K562 (cell line): ENCODE results near the gene MRPL38. TPM values are rescaled to one million over a fixed set of nuclear protein-coding genes. Genes with fewer than 3 reads are reported as not detected.

Experiments used
- CTCFL ChIP-seq: IDR thresholded peaks from 2 replicates; pipeline ENCODE4 v1.6.1; 2011; ENCODE audit warnings: borderline replicate concordance, low read depth, mild to moderate bottlenecking, moderate library complexity, low read length; ENCODE audit not compliant: insufficient read depth, poor library complexity, severe bottlenecking
- FOXO4 ChIP-seq: fragments of 450-650 bp; formaldehyde crosslinking; IDR thresholded peaks from 2 replicates; pipeline ENCODE4 v1.4.0; 2020; ENCODE audit warnings: mild to moderate bottlenecking, moderate library complexity
- GABPB2 ChIP-seq: fragments of 250-450 bp; sonication (Bioruptor Pico); conservative IDR thresholded peaks from 2 replicates; pipeline ENCODE4 v1.5.1; 2021; ENCODE audit warnings: mild to moderate bottlenecking
- HMG20B ChIP-seq: fragments of 250-450 bp; sonication (Bioruptor Pico); IDR thresholded peaks from 2 replicates; pipeline ENCODE4 v1.5.0; 2021; ENCODE audit warnings: mild to moderate bottlenecking
- MAFK ChIP-seq: IDR thresholded peaks from 2 replicates; pipeline ENCODE4 v1.6.1; 2011; ENCODE audit warnings: low read length, improper control_type of control experiment
- MTA2 ChIP-seq: fragments of 450-650 bp; IDR thresholded peaks from 2 replicates; pipeline ENCODE4 v1.6.1; 2016; ENCODE audit warnings: low read depth
- SAFB ChIP-seq: fragments of 200-400 bp; formaldehyde crosslinking; IDR thresholded peaks from 2 replicates; pipeline ENCODE4 v1.6.1; 2017; ENCODE audit warnings: low read depth, low read length, borderline replicate concordance
- STAT5A ChIP-seq: IDR thresholded peaks from 2 replicates; pipeline ENCODE4 v1.6.1; 2012; ENCODE audit warnings: low read length, inconsistent platforms, borderline replicate concordance
- YY1 ChIP-seq, 3 experiments: IDR thresholded peaks; 2 replicates each; pipeline ENCODE4 v1.6.1; 2011; ENCODE audit warnings: low read length in 2 of 3, mild to moderate bottlenecking in 2 of 3, moderate library complexity in 2 of 3, borderline replicate concordance in 1 of 3, control low read depth in 1 of 3, low read depth in 1 of 3; ENCODE audit not compliant: insufficient read depth in 3 of 3, insufficient replicate concordance in 2 of 3, control insufficient read depth in 1 of 3, insufficient read length in 1 of 3; ENCODE audit errors: extremely low read depth in 1 of 3
- ZBED1 ChIP-seq: IDR thresholded peaks from 2 replicates; pipeline ENCODE4 v1.6.1; 2014
- ZNF280A ChIP-seq: fragments of 450-650 bp; IDR thresholded peaks from 2 replicates; pipeline ENCODE4 v1.6.1; 2018; ENCODE audit warnings: mild to moderate bottlenecking, low read depth; ENCODE audit not compliant: partially characterized antibody
- ZNF41 ChIP-seq: fragments of 250-450 bp; sonication (Bioruptor Pico); conservative IDR thresholded peaks from 2 replicates; pipeline ENCODE4 v1.4.0; 2020; ENCODE audit warnings: mild to moderate bottlenecking
- ZNF444 ChIP-seq: fragments of 250-450 bp; sonication (Bioruptor Pico); IDR thresholded peaks from 2 replicates; pipeline ENCODE4 v1.4.0; 2020; ENCODE audit warnings: mild to moderate bottlenecking, moderate library complexity
- ZNF740 ChIP-seq, 3 experiments: fragments of 200-800 bp in 1 of 3; sonication (Bioruptor generic) in 1 of 3; sonication (generic) in 1 of 3; formaldehyde crosslinking in 1 of 3; IDR thresholded peaks; 2 replicates each; pipeline versions ENCODE4 v1.6.1 to v1.8.0; 2016 to 2022; ENCODE audit warnings: mild to moderate bottlenecking in 2 of 3, missing compliant biosample characterization in 2 of 3, missing genetic modification characterization in 2 of 3, missing genetic modification reagents in 1 of 3
- polyA plus RNA-seq, 8 experiments: library from polyadenylated mRNA; depleted of rRNA in 4 of 8; stranded (reverse) in 5 of 8; unstranded in 3 of 8; fragments of >200 nt; fragmentation: Nextera tagmentation in 2 of 8; fragmentation: Illumina TruSeq in 1 of 8; extraction: Ambion mirVana in 2 of 8; extraction: Trizol in 1 of 8; gene quantifications; 2 replicates each; pipeline versions ENCODE4 v1.2.1 to v1.2.3, GENCODE V29; 2011 to 2014; ENCODE audit warnings: inconsistent platforms in 1 of 8, missing spikeins in 1 of 8
- total RNA-seq, 7 experiments: library from RNA; depleted of rRNA in 6 of 7; stranded (reverse); fragments of >200 nt in 6 of 7; fragmentation: Illumina TruSeq in 2 of 7; extraction: Trizol in 2 of 7; gene quantifications; 2 replicates each; pipeline versions ENCODE4 v1.2.1 to v1.2.3, GENCODE V29; 2011 to 2021; ENCODE audit warnings: low replicate concordance in 1 of 7

Gene MRPL38
- total and polyA plus RNA-seq, 9 of the 15 experiments (the other 6 are each of a cell fraction or from before 2014, with no cell fraction given), result 4.5 to 154 (median 48.5) TPM

- TF ChIP-seq ZNF740 (CRISPR knock-in tag; IDR thresholded peaks at IDR 0.05) (no peak), ZNF740 (tag; IDR thresholded peaks at IDR 0.05) (peak in 1 of 2 experiments; percentile 47; a peak in 1 of 4 replicates), MAFK (no peak), GABPB2 (CRISPR knock-in tag) (no peak), STAT5A (no peak), YY1 (IDR thresholded peaks at IDR 0.05; ENCODE audit: borderline replicate concordance in 1 of 3, control insufficient read depth in 1 of 3, extremely low read depth in 1 of 3, insufficient read depth in 3 of 3, insufficient read length in 1 of 3, insufficient replicate concordance in 2 of 3, low read depth in 1 of 3, low read length in 2 of 3) (peak; percentile 91 to 95 (median 94)), MTA2 (no peak), HMG20B (no peak), ZNF41 (CRISPR knock-in tag) (no peak), ZBED1 (0 out of 2 replicates have a peak, but pooled peaks have one; percentile 47), ZNF444 (CRISPR knock-in tag) (no peak), ZNF280A (no peak), FOXO4 (CRISPR knock-in tag) (no peak), CTCFL (peak; percentile 64), SAFB (no peak)
These were observed at the start of gene MRPL38 (continued) for GRCh38 chr17:75904749-75905521.
